ENCODE results near the gene APPBP2. TPM values are rescaled to one million over a fixed set of nuclear protein-coding genes. Genes with fewer than 3 reads are reported as not detected.

Gene APPBP2
- total and polyA plus RNA-seq, 2 donors from 2014 or later, result 10.9 to 44.4 TPM

- Histone ChIP-seq H3K27me3 (ENCODE audit: control insufficient read depth, insufficient read depth, low read length) (no peaks in the 10 kb centered on the region), H3K4me1 (ENCODE audit: control insufficient read depth in 2 of 3, insufficient read depth in 2 of 3, low read depth in 1 of 3, low read length in 3 of 3) (peaks cover 0 to 5% (median 0%) of the 10 kb centered on the region in 3 donors), H3K36me3 (ENCODE audit: control insufficient read depth in 2 of 3, insufficient read depth in 3 of 3, low read length in 3 of 3) (no peaks in the 10 kb centered on the region), H3K9ac (ENCODE audit: low read length in 3 of 3) (no peak overlapping the region), H3K4me3 (ENCODE audit: low read length in 3 of 3) (no peak overlapping the region), H3K27ac (ENCODE audit: low read depth in 2 of 2, low read length in 2 of 2) (no peak overlapping the region), H3K9me3 (ENCODE audit: control insufficient read depth in 2 of 3, insufficient read depth in 1 of 3, low read length in 3 of 3) (no peaks in the 10 kb centered on the region)
- no peak for TF ChIP-seq CTCF (IDR thresholded peaks at IDR 0.05; ENCODE audit: borderline replicate concordance, extremely low read depth, insufficient read depth)
- no peak for FAIRE-seq
- peak in 2 of 5 donors; percentile 14 to 32 for DNase-seq
- intact Hi-C loops (cut with DNase I), result no loop called here
Measured at GRCh38 chr17:60506312-60506711, 19.7 kb downstream of the APPBP2 start.

- Histone ChIP-seq H3K36me3 (ENCODE audit: control insufficient read depth in 2 of 3, insufficient read depth in 3 of 3, low read length in 3 of 3) (peaks cover 0 to 9% (median 4%) of the 10 kb centered on the region in 3 donors), H3K27ac (ENCODE audit: low read depth in 2 of 2, low read length in 2 of 2) (no peak overlapping the region), H3K9ac (ENCODE audit: low read length in 3 of 3) (no peak overlapping the region), H3K27me3 (ENCODE audit: control insufficient read depth, insufficient read depth, low read length) (no peaks in the 10 kb centered on the region), H3K4me3 (ENCODE audit: low read length in 3 of 3) (no peak overlapping the region), H3K4me1 (ENCODE audit: control insufficient read depth in 2 of 3, insufficient read depth in 2 of 3, low read depth in 1 of 3, low read length in 3 of 3) (peaks cover 0 to 5% (median 0%) of the 10 kb centered on the region in 3 donors), H3K9me3 (ENCODE audit: control insufficient read depth in 2 of 3, insufficient read depth in 1 of 3, low read length in 3 of 3) (no peaks in the 10 kb centered on the region)
- intact Hi-C loops (cut with DNase I), result no loop called here
- no peak for FAIRE-seq
- peak in 2 of 5 donors; percentile 24 to 29 for DNase-seq
- TF ChIP-seq CTCF (IDR thresholded peaks at IDR 0.05; ENCODE audit: borderline replicate concordance, extremely low read depth, insufficient read depth), result no peak
Measured at GRCh38 chr17:60502145-60502544, 23.9 kb downstream of the APPBP2 start.

- Histone ChIP-seq H3K27ac (ENCODE audit: low read depth in 2 of 2, low read length in 2 of 2) (no peak overlapping the region), H3K9ac (ENCODE audit: low read length in 3 of 3) (no peak overlapping the region), H3K9me3 (ENCODE audit: control insufficient read depth in 2 of 3, insufficient read depth in 1 of 3, low read length in 3 of 3) (no peaks in the 10 kb centered on the region), H3K4me1 (ENCODE audit: control insufficient read depth in 2 of 3, insufficient read depth in 2 of 3, low read depth in 1 of 3, low read length in 3 of 3) (peaks cover 0 to 5% (median 0%) of the 10 kb centered on the region in 3 donors), H3K36me3 (ENCODE audit: control insufficient read depth in 2 of 3, insufficient read depth in 3 of 3, low read length in 3 of 3) (peaks cover 0 to 9% (median 4%) of the 10 kb centered on the region in 3 donors), H3K4me3 (ENCODE audit: low read length in 3 of 3) (no peak overlapping the region), H3K27me3 (ENCODE audit: control insufficient read depth, insufficient read depth, low read length) (no peaks in the 10 kb centered on the region)
- intact Hi-C loops (cut with DNase I), result no loop called here
- FAIRE-seq, result no peak
- no peak for TF ChIP-seq CTCF (IDR thresholded peaks at IDR 0.05; ENCODE audit: borderline replicate concordance, extremely low read depth, insufficient read depth)
- peak in 2 of 5 donors; percentile 41 to 50 for DNase-seq
Measured at GRCh38 chr17:60501589-60501988, 24.5 kb downstream of the APPBP2 start.

- intact Hi-C loops (cut with DNase I), result no loop called here
- FAIRE-seq, result no peak
Measured at GRCh38 chr17:60496041-60496440, 30.0 kb downstream of the APPBP2 start.

More at GRCh38 chr17:60496041-60496440, 30.0 kb downstream of the APPBP2 start:
- peaks cover 0 to 3% (median 0%) of the 10 kb centered on the region in 3 donors for H3K9me3 ChIP-seq (ENCODE audit: control insufficient read depth in 2 of 3, insufficient read depth in 1 of 3, low read length in 3 of 3)
- no peak overlapping the region for H3K9ac ChIP-seq (ENCODE audit: low read length in 3 of 3)
- H3K4me3 ChIP-seq (ENCODE audit: low read length in 3 of 3), result no peak overlapping the region
- H3K27ac ChIP-seq (ENCODE audit: low read depth in 2 of 2, low read length in 2 of 2), result no peak overlapping the region
- H3K36me3 ChIP-seq (ENCODE audit: control insufficient read depth in 2 of 3, insufficient read depth in 3 of 3, low read length in 3 of 3), result peaks cover 13 to 45% (median 15%) of the 10 kb centered on the region in 3 donors
- DNase-seq, result no peak
- H3K27me3 ChIP-seq (ENCODE audit: control insufficient read depth, insufficient read depth, low read length), result no peaks in the 10 kb centered on the region
- TF ChIP-seq CTCF (IDR thresholded peaks at IDR 0.05; ENCODE audit: borderline replicate concordance, extremely low read depth, insufficient read depth), result no peak
- H3K4me1 ChIP-seq (ENCODE audit: control insufficient read depth in 2 of 3, insufficient read depth in 2 of 3, low read depth in 1 of 3, low read length in 3 of 3), result no peaks in the 10 kb centered on the region
